MG63 (cell line): Measurements from ENCODE around the gene AKR1B15. TPM values are rescaled to one million over a fixed set of nuclear protein-coding genes. Genes with fewer than 3 reads are reported as not detected.
"Not testable (repeated sequence)": the region's sequence is repeated elsewhere in the genome, so short reads cannot be mapped to it uniquely, and the experiment has no call there.

Experiments
- DNase-seq: peaks from one replicate; pipeline ENCODE4 v3.0.0-alpha.2; 2020
- H3K27me3 ChIP-seq: fragments of 250-450 bp; sonication (Bioruptor Pico); 2 replicates; pipeline ENCODE4 v1.5.1; 2020; ENCODE audit warnings: mild to moderate bottlenecking, moderate library complexity
- H3K36me3 ChIP-seq: fragments of 250-450 bp; sonication (Bioruptor Pico); 2 replicates; pipeline ENCODE4 v1.5.1; 2020; ENCODE audit warnings: mild to moderate bottlenecking, moderate library complexity
- H3K4me3 ChIP-seq: fragments of 250-450 bp; sonication (Bioruptor Pico); 2 replicates; pipeline ENCODE4 v1.5.1; 2020; ENCODE audit warnings: mild to moderate bottlenecking, moderate library complexity
- H3K9me3 ChIP-seq: fragments of 250-450 bp; sonication (Bioruptor Pico); 2 replicates; pipeline ENCODE4 v1.5.1; 2020; ENCODE audit warnings: mild to moderate bottlenecking, moderate library complexity
- total RNA-seq: library from RNA; depleted of rRNA; stranded (reverse); fragments of >200 nt; shearing (Covaris generic); gene quantifications from 2 replicates; pipeline ENCODE4 v1.2.3, GENCODE V29; 2014; ENCODE audit warnings: low replicate concordance

The AKR1B15 gene
- total RNA-seq, 1 experiment from 2014 or later = not detected

DNA sequence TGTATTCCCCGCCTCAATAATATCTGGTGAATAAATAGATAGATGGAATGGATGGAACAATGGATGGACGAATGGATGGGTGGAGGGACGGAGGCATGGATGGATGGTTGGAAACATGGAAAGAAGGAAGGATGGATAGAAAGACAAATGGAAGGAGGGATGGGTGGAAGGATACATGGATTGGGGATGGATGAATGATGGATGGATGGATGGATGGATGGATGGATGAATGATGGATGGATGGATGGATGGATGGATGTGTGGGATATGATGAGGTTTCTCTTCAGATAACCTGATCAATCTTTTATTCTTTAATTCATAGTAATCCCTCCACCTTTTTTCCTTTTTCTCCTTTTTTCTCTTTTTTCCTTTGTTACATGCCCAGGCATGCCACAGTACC is 3.0 kb upstream of the AKR1B15 start:
- Histone ChIP-seq H3K4me3 (no peak overlapping the region), H3K36me3 (no peaks in the 10 kb centered on the region), H3K27me3 (no peaks in the 10 kb centered on the region)

DNA sequence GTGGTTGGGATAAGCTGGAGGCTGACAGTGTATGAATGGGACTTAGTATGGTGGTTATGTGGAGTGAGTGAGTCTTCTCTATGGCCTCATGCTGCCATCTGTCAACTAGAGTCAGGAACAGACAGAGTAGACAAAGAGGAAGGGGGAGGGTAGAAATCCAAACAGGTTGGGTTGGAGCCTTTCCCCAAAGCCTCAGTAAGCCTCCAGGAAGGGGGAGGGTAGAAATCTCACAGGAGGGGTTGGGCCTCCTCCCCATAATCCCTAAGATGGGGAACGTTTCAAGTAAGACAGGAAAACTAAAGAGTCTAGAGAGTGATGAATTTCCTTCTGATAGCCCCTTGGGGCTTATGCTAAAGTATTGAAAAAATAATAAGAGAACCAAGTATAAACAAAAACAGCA is 2.0 kb upstream of the AKR1B15 start:
- Histone ChIP-seq H3K36me3 (no peaks in the 10 kb centered on the region), H3K27me3 (no peaks in the 10 kb centered on the region), H3K4me3 (no peak overlapping the region), H3K9me3 (no peaks in the 10 kb centered on the region)
- DNase-seq = no peak

More for the DNA sequence above, 3.0 kb upstream of the AKR1B15 start:
- no peaks in the 10 kb centered on the region for H3K9me3 ChIP-seq
- no peak for DNase-seq

DNA sequence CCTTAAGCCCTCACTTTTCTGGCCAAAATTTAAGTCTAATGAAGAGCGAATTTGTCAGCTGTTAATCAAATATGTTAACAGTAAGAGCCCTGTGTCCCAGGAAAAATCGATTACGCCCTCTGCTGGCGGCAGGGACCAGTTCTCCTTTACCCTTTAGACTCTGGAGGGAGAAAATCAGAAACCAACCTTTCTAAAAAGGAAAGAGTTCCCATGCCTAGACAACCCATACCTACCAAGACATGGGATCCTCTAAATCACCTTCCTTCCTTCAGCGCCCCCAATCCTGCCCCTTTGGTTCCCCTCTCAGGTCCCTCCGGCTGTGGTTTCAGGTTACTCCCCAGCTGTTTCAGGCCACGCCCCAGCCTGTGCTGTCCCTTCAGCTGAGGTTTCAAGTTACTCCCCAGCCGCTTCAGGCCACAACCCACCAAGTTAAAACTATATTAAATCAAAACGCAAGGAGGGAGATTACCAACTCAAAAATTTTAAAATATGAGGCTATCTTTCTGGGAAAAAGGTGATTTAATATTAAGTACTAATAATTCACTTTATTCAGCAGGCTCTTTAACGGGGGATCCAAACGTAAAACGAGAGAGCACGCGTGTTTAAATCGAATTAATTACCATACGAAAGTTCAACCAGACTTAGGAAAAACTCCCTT is 1.4 kb upstream of the AKR1B15 start:
- Histone ChIP-seq H3K36me3 (no peaks in the 10 kb centered on the region), H3K27me3 (no peaks in the 10 kb centered on the region), H3K4me3 (no peak overlapping the region), H3K9me3 (no peaks in the 10 kb centered on the region)
- DNase-seq = peak; percentile 38

DNA sequence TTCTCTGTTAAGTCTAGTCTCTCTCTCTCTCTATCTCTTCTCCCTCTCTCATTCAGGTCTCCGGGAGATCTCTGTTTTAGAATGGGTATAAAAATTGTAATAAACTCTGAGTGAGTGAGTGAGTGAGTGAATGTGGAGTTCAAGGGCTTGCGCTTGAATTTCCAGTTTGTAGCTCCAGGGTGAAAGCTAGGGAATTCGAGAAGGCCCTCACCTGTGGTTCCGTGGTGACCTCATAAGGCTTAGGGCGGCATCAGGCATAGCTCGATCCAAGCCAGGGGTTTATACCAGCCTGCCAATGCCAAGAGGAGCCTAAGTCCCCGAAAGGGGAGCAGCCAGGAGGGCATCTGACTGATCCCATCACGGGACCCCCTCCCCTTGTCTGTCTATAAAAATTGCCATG is 456 bp downstream of the AKR1B15 start:
- H3K27me3 ChIP-seq = no peaks in the 10 kb centered on the region
- no peaks in the 10 kb centered on the region for H3K9me3 ChIP-seq
- no peaks in the 10 kb centered on the region for H3K36me3 ChIP-seq
- no peak for DNase-seq
- H3K4me3 ChIP-seq = no peak overlapping the region

DNA sequence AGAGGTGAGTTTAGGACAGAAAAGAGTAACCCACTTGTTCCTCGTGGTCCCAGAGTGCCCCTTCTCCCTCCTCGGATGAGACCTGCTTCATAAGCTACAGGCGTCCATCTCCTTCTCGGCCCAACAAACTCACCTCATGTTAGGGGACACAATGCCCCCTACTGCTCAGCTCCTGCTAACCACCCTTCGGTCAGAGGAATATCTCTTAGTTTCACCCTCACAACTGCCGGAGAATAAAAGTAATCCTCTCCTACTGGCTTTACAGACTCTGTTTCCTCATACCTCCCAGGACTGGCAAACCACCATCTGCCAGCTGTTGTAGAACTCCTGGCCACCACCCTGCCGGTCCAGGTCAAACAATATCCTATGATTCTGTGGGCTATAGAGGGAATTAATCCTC is 3.2 kb downstream of the AKR1B15 start:
- H3K9me3 ChIP-seq = no peaks in the 10 kb centered on the region
- H3K36me3 ChIP-seq = no peaks in the 10 kb centered on the region
- DNase-seq = no peak
- H3K4me3 ChIP-seq = no peak overlapping the region
- H3K27me3 ChIP-seq = no peaks in the 10 kb centered on the region

DNA sequence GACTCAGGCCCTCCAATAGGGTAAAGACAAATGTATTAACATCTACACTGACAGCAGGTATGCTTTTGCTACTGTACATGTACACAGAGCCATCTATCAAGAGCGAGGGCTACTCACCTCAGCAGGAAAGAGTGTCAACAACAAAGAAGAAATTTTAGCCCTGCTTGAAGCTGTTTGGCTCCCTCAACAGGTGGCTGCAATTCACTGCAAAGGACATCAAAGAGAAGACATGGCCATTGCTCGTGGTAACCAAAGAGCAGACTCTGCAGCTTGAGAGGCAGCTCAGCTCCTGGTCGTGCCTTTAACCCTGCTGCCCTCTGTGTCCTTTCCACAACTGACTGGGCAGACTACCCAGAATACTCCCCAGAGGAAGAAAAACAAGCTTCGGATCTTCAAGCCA is 5.1 kb downstream of the AKR1B15 start:
- H3K27me3 ChIP-seq = no peaks in the 10 kb centered on the region
- DNase-seq = no peak
- H3K4me3 ChIP-seq = no peak overlapping the region
- H3K36me3 ChIP-seq = no peaks in the 10 kb centered on the region
- H3K9me3 ChIP-seq = no peaks in the 10 kb centered on the region

DNA sequence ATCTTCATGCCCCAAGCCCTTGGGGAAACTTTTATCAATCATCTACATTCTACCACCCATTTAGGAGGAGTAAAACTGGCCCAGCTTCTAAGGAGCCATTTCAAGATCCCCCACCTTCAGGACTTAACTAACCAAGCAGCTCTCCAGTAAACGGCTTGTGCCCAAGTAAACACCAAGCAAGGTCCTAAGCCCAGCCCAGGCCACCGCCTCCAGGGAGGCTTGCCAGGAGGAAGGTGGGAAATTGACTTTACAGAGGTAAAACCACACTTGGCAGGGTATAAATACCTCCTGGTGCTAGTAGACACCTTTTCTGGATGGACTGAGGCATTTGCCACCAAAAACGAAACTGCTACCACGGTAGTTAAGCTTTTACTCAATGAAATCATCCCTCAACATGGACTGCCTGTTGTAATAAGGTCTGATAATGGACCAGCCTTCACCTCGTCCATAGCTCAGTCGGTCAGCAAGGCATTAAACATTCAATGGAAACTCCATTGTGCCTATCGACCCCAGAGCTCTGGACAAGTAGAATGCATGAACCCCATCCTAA is 5.6 kb downstream of the AKR1B15 start:
- Histone ChIP-seq H3K27me3 (no peaks in the 10 kb centered on the region), H3K4me3 (no peak overlapping the region), H3K36me3 (no peaks in the 10 kb centered on the region), H3K9me3 (no peaks in the 10 kb centered on the region)
- DNase-seq = no peak

DNA sequence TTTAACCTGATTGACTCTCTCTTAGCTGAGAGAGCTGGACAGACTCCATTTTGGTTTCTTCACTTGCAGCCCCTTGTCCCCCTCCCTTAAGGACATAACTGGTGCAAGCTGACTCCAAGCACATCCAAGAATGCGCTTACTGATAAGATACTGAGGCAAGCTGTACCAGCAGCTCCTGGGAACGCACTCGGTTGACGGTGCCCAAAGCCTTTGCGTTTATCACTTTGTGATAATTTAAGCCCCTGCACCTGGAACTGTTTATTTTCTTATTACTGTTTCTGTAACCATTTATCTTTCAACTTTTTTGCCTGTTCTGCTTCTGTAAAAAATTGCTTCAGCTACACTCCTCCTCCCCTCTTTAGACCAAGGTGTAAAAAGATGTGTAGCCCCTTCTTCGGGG is 8.5 kb downstream of the AKR1B15 start:
- Histone ChIP-seq H3K4me3 (no peak overlapping the region), H3K9me3 (no peaks in the 10 kb centered on the region), H3K36me3 (no peaks in the 10 kb centered on the region), H3K27me3 (no peaks in the 10 kb centered on the region)
- no peak for DNase-seq

DNA sequence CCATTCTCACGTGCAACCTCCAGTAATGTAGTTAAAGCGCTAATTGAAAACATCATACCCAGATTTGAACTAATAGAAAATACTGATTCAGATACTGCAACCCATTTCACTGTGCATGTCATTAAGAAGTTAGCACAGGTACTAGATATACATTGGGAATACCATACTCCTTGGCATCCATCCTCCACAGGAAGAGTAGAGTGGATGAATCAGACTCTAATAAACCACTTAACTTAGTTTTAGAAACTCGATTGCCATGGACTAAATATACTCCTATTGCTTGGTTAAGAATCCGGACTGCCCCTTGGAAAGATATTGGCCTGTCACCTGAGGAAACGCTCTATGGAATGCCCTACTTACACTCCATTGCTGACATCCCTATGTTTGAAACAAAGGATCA is 9.5 kb downstream of the AKR1B15 start:
- no peak for DNase-seq
- Histone ChIP-seq H3K9me3 (no peaks in the 10 kb centered on the region), H3K27me3 (no peaks in the 10 kb centered on the region), H3K36me3 (no peaks in the 10 kb centered on the region), H3K4me3 (no peak overlapping the region)

DNA sequence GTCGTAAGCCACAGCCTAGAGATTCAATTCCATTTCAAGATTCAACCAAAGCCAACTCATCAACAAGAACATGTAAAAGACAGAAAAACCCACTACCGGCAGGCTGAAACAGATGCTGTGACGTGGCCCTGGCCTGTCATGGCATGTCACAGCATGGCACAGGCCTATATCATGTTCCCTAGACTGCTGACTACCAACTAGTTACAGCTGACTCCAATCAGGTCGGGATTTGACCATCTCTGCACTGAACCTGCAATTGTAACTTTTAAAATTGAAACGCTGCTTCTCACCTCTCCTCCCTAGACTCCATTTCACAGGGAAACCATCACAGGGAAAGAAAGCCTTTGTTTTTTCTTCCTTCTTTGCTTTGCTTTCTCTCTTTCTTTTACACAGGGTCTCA is 12.7 kb downstream of the AKR1B15 start:
- H3K36me3 ChIP-seq, DNase-seq, H3K4me3 ChIP-seq, H3K27me3 ChIP-seq, H3K9me3 ChIP-seq: not testable (repeated sequence)

DNA sequence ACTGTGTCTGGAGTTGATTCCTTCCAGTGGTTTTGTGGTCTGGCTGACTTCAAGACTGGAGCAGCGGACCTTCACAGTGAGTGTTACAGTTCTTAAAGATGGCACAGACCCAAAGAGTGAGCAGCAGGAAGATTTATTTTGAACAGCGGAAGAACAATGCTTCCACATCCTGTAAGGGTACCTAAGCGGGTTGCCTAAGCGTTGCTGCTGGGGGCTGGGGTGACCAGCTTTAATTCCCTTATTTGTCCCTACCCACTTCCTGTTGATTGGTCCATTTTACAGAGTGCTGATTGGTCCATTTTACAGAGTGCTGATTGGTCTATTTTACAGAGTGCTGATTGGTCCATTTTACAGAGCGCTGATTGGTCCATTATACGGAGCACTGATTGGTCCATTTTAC is 13.2 kb downstream of the AKR1B15 start:
- DNase-seq = no peak
- no peaks in the 10 kb centered on the region; the same call in 1 of the 2 replicates for H3K9me3 ChIP-seq
- H3K27me3 ChIP-seq = no peaks in the 10 kb centered on the region
- no peak overlapping the region for H3K4me3 ChIP-seq
- no peaks in the 10 kb centered on the region for H3K36me3 ChIP-seq

DNA sequence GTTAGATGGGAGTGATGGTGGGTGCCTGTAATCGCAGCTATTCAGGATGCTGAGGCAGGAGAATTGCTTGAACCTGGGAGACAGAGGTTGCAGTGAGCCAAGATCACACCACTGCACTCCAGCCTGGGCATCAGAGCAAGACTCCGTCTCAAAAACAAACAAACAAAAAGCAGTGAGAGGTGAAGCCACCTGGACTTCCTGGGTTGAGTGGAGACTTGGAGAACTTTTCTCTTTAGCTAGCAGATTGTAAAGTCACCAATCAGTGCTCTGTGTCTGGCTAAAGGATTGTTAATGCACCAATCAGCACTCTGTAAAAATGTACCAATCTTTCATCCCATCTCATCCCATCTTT is 14.5 kb downstream of the AKR1B15 start:
- H3K36me3 ChIP-seq, H3K4me3 ChIP-seq, H3K9me3 ChIP-seq, DNase-seq, H3K27me3 ChIP-seq: not testable (repeated sequence)

DNA sequence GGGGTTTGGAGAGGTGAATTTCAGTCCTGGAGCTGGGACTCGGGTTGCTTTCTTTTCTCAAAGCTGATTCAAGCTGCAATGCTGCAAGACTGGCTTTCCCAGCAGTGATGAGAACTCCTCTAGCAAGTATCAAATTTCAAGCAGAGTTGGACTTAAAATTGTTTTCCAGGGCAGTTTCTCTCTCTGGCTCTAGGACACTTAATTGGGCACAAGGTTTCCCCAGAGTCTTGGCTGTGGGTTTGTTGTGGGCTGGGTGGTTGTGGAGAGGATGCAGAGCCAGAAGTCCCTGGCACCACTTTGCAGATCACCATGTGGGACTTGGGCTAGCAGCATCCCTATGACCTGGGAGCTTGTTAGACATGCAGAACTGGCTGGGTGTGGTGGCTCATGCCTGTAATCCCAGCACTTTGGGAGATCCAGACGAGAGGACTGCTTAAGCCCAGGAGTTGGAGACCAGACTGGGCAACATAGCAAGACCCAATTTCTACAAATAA is 16.8 kb downstream of the AKR1B15 start:
- H3K4me3 ChIP-seq = no peak overlapping the region
- peak; percentile 4 for DNase-seq
- no peaks in the 10 kb centered on the region for H3K27me3 ChIP-seq
- H3K36me3 ChIP-seq = no peaks in the 10 kb centered on the region
- no peaks in the 10 kb centered on the region; the same call in 1 of the 2 replicates for H3K9me3 ChIP-seq

DNA sequence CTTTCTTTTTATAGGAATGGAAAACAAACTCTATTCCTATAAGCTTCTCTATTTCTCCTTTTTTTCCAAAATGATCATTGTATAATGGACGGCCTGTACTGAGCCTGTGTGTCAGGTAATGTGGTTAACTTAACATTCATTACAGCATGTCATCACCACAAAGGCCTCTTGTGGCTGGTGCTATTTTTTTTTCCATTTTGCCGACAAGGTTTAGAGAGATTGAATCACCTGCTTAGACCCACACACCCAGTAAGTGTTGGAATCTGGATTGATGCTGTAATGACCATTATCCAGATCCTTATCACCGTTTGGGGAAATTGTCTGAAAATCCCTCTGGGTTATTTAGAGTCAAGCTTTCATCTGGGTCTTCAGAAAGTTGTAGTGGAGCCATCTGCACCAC is 18.5 kb downstream of the AKR1B15 start:
- H3K27me3 ChIP-seq = no peaks in the 10 kb centered on the region
- H3K9me3 ChIP-seq = no peaks in the 10 kb centered on the region; the same call in 1 of the 2 replicates
- no peaks in the 10 kb centered on the region for H3K36me3 ChIP-seq
- no peak for DNase-seq
- H3K4me3 ChIP-seq = no peak overlapping the region

DNA sequence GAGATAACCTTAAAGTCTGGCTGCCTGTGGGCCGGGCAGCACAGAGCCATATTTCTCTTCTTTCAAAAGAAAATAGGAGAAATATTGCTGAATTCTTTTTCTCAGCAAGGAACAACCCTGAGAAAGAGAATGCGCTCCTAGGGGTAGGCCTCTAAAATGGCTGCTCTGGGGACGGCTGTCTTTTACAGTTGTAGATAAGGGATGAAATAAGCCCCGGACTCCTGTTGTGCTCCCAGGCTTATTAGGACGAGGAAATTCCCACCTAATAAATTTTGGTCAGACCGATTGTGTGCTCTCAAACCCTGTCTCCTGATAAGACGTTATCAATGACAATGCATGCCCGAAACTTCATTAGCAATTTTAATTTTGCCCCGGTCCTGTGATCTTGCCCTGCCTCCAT is 21.1 kb downstream of the AKR1B15 start:
- H3K27me3 ChIP-seq, H3K9me3 ChIP-seq, H3K36me3 ChIP-seq, H3K4me3 ChIP-seq, DNase-seq: not testable (repeated sequence)

DNA sequence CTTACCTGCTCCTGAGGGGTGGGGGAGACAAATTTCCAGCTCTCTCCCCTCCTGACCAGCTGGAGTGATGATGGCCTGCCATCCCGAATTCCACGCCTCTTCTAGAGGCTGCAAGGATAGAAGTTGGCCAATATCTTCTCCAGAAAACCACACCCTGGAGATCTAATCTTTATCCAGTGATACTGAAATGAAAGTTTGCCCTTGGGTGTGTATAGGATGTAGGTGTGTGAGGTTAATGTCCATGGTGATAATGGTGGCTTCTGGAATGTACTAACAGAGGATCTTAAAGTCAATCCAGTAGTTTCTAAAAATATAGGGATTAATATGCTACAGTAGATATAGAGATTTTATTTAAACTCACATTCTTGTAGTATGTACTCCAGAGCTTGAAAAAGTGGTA is 22.2 kb downstream of the AKR1B15 start:
- no peaks in the 10 kb centered on the region for H3K27me3 ChIP-seq
- no peaks in the 10 kb centered on the region for H3K9me3 ChIP-seq
- no peaks in the 10 kb centered on the region for H3K36me3 ChIP-seq
- DNase-seq = no peak
- H3K4me3 ChIP-seq = no peak overlapping the region

DNA sequence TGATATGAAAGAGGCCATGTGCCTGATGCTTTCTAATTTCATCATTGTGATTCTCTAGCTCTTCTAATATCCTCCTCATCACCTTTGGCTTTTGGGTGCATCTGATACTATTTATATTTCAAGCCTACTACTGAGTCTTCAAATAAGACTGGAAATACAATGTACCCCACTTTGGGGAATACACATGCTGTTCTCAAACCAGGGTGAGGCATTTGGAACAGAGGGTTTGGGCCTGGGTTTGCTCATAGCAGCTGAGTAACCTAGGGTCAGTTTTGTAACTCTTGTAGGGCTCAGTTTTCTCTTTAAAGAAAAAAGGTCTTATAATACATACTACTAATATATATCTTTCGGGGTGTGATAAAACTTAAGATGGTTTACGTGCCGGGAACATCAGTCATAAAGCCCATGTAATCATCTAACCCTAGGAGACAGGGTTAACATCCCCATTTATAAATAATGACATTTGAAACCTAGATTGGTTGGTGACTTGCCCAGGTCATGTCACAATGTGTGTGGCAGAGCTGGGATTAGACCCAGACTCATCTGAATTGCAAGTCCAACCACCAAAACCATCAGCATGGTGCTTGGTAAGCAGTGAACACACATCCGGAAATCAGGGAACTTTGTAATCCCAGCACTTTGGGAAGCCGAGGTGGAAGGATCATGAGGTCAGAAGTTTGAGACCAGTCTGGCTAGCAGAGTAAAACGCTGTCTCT is 23.0 kb downstream of the AKR1B15 start:
- H3K36me3 ChIP-seq = no peaks in the 10 kb centered on the region
- H3K9me3 ChIP-seq = no peaks in the 10 kb centered on the region

DNA sequence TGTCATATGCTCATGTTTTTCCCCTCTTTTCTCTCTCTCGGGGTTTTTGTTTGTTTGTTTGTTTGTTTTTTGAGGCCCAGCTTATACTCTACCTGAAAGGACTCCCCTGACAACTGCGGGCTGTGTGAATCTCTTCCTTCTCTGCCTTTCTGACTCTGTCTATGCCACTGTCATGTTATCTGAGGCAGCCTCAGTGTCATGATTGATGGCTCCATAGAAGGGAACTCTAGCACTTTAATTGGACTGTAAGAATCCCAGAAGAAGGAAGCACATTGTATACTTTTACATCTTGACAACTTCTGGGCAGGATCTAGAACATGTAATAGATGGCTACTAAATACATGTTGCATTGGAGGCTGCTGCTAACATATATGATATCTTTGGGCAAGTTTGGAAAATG is 25.4 kb downstream of the AKR1B15 start:
- Histone ChIP-seq H3K36me3 (no peaks in the 10 kb centered on the region), H3K4me3 (no peak overlapping the region), H3K9me3 (no peaks in the 10 kb centered on the region), H3K27me3 (no peaks in the 10 kb centered on the region)
- no peak for DNase-seq

More for the DNA sequence above, 23.0 kb downstream of the AKR1B15 start:
- Histone ChIP-seq H3K4me3 (no peak overlapping the region), H3K27me3 (no peaks in the 10 kb centered on the region)
- no peak for DNase-seq
